Measurements from ENCODE around the gene PACSIN2. TPM values are rescaled to one million over a fixed set of nuclear protein-coding genes. Genes with fewer than 3 reads are reported as not detected.

The PACSIN2 gene
- total and polyA plus RNA-seq, 4 donors: 40.3 to 149 (median 84.0) TPM

DNA sequence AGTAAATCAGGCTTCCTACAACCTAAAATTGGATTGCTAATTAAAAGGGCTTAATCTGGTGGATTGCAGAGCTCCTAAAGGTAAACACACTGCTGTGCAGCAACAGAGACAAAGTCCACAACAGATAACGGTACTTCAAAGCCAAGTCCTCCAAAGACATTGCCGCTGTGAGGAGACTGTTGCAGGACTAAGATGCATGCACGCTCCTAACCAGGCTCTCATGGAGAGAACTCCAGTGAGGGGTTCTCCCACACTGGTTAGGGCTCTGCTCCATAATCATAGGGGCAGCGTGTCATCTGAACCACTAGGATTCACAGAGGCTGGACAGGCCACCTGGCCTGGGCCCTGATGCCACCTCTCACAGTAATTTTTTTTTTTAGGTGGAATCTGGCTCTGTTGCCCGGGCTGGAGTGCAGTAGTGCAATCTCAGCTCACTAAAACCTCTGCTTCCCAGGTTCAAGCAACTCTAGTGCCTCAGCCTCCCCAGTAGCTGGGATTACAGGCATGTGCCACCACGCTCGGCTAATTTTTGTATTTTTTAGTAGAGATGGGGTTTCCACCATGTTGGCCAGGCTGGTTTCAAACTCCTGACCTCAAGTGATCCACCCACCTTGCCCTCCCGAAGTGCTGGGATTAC is 101.0 kb downstream of the PACSIN2 start:
- H3K9ac ChIP-seq (ENCODE audit: insufficient read depth in 1 of 2, low read length in 2 of 2): no peak overlapping the region
- 89 to 93% methylated on average over 8 of the region's 8 CpGs for WGBS, 2 donors
- no peak overlapping the region for H3K27ac ChIP-seq (ENCODE audit: low read depth in 1 of 2, low read length in 1 of 2)
- ATAC-seq (ENCODE audit: insufficient read depth, low FRiP score) (no peak), DNase-seq (no peak)
- H3K4me1 ChIP-seq (ENCODE audit: control insufficient read depth in 5 of 5, insufficient read depth in 5 of 5, low read length in 5 of 5): peaks cover 0 to 15% (median 3%) of the 10 kb centered on the region in 5 donors
- no peaks in the 10 kb centered on the region for H3K9me3 ChIP-seq (ENCODE audit: control insufficient read depth in 4 of 4, insufficient read depth in 3 of 4, low read length in 3 of 4)
- H3K36me3 ChIP-seq (ENCODE audit: control insufficient read depth in 4 of 4, insufficient read depth in 4 of 4, low read length in 4 of 4): peaks cover 0 to 15% (median 8%) of the 10 kb centered on the region in 4 donors
- TF ChIP-seq, protein P1, sequence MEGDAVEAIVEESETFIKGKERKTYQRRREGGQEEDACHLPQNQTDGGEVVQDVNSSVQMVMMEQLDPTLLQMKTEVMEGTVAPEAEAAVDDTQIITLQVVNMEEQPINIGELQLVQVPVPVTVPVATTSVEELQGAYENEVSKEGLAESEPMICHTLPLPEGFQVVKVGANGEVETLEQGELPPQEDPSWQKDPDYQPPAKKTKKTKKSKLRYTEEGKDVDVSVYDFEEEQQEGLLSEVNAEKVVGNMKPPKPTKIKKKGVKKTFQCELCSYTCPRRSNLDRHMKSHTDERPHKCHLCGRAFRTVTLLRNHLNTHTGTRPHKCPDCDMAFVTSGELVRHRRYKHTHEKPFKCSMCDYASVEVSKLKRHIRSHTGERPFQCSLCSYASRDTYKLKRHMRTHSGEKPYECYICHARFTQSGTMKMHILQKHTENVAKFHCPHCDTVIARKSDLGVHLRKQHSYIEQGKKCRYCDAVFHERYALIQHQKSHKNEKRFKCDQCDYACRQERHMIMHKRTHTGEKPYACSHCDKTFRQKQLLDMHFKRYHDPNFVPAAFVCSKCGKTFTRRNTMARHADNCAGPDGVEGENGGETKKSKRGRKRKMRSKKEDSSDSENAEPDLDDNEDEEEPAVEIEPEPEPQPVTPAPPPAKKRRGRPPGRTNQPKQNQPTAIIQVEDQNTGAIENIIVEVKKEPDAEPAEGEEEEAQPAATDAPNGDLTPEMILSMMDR (IDR thresholded peaks at IDR 0.05; ENCODE audit: control extremely low read depth, extremely low read depth): no peak
- H3K27me3 ChIP-seq (ENCODE audit: control insufficient read depth in 3 of 3, insufficient read depth in 3 of 3, low read length in 2 of 3): no peaks in the 10 kb centered on the region
- no peak overlapping the region for H3K4me3 ChIP-seq

DNA sequence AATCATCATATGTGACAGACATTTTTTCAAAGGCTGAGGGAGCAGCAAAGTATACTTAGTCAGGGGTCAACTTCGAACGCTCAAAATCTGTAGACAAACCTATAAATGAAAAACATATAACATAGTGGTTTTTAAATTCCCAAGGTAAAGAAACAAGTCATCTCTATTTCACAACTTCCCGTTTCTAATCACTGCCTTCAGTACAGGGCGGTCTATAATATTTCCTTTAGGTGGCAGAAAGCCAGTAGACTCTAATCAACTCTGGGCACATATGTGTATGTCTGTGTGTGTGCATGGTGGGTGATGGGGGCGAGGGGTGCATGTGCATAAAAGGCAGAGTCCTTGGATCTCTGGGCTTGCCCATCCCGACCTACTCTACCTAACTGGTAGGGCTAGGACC is 102.9 kb downstream of the PACSIN2 start:
- Histone ChIP-seq H3K4me1 (ENCODE audit: control insufficient read depth in 5 of 5, insufficient read depth in 5 of 5, low read length in 5 of 5) (peaks cover 9 to 25% (median 19%) of the 10 kb centered on the region in 5 donors), H3K4me3 (no peak overlapping the region), H3K27me3 (ENCODE audit: control insufficient read depth in 3 of 3, insufficient read depth in 3 of 3, low read length in 2 of 3) (no peaks in the 10 kb centered on the region), H3K9me3 (ENCODE audit: control insufficient read depth in 4 of 4, insufficient read depth in 3 of 4, low read length in 3 of 4) (no peaks in the 10 kb centered on the region), H3K9ac (ENCODE audit: insufficient read depth in 1 of 2, low read length in 2 of 2) (no peak overlapping the region), H3K27ac (ENCODE audit: low read depth in 1 of 2, low read length in 1 of 2) (no peak overlapping the region), H3K36me3 (ENCODE audit: control insufficient read depth in 4 of 4, insufficient read depth in 4 of 4, low read length in 4 of 4) (peaks cover 0 to 15% (median 8%) of the 10 kb centered on the region in 4 donors)
- TF ChIP-seq, protein P1 (IDR thresholded peaks at IDR 0.05; ENCODE audit: control extremely low read depth, extremely low read depth): no peak
- DNase-seq: no peak
- 19 to 71% methylated on average over 6 of the region's 6 CpGs for WGBS, 2 donors
- ATAC-seq (ENCODE audit: insufficient read depth, low FRiP score): no peak

DNA sequence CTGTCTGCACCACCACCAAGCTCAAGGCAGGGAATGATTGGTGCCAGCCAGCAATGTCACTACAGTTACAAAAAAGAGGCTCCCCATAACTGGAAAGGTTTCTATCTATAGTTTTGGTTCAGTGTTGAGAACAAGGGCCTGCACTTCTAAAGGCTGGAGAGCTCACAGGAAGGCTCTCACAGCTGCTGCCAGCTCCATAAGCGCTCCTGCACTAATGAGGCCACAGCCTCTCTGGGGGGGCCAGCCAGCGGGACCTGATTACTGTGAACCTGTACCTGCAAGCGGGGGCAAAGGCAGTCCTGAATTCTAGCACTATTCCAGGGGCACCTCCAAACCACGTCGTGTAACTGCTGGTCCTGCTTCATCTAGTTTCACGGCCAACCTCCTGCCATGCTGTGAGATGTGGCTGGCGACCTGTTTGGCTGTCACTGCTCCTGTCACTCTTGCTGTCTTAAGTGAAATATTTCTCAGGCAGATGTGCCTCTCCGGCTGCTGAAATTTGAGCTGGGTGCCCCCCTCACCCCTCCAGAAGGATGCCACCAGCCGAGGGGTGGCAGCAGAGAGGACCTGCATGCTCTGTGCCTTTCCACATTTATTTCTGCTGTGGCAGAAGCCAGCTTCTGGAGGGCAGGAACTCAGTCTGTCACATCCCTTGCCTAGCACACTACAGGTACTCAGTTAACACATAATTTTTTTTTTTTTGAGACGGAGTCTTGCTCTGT is 104.6 kb downstream of the PACSIN2 start:
- TF ChIP-seq, protein P1 (IDR thresholded peaks at IDR 0.05; ENCODE audit: control extremely low read depth, extremely low read depth): no peak
- no peak for DNase-seq
- H3K36me3 ChIP-seq (ENCODE audit: control insufficient read depth in 4 of 4, insufficient read depth in 4 of 4, low read length in 4 of 4): peaks cover 0 to 13% (median 8%) of the 10 kb centered on the region in 4 donors
- H3K4me3 ChIP-seq: no peak overlapping the region
- no peak overlapping the region for H3K9ac ChIP-seq (ENCODE audit: insufficient read depth in 1 of 2, low read length in 2 of 2)
- H3K27ac ChIP-seq (ENCODE audit: low read depth in 1 of 2, low read length in 1 of 2): peak overlapping the region in 1 of 2 donors; percentile 58
- WGBS, 2 donors: 91% methylated on average over 10 of the region's 10 CpGs
- ATAC-seq (ENCODE audit: insufficient read depth, low FRiP score): no peak
- no peaks in the 10 kb centered on the region for H3K9me3 ChIP-seq (ENCODE audit: control insufficient read depth in 4 of 4, insufficient read depth in 3 of 4, low read length in 3 of 4)
- peaks cover 18 to 38% (median 32%) of the 10 kb centered on the region in 5 donors for H3K4me1 ChIP-seq (ENCODE audit: control insufficient read depth in 5 of 5, insufficient read depth in 5 of 5, low read length in 5 of 5)
- no peaks in the 10 kb centered on the region for H3K27me3 ChIP-seq (ENCODE audit: control insufficient read depth in 3 of 3, insufficient read depth in 3 of 3, low read length in 2 of 3)
